Measurements from ENCODE around the gene CISTR. TPM values are rescaled to one million over a fixed set of nuclear protein-coding genes. Genes with fewer than 3 reads are reported as not detected.

The CISTR gene
- total RNA-seq, 1 experiment from 2014 or later = not detected

GRCh38 chr12:53726946-53727309 lies 24.9 kb downstream of the CISTR start:
- TF ChIP-seq CTCF (conservative IDR thresholded peaks at IDR 0.05) = no peak
- H3K56ac ChIP-seq (ENCODE audit: insufficient read length, low read depth, low read length) = no peak overlapping the region
- Mint-ChIP-seq H3K9me3 (no peaks in the 10 kb centered on the region; a peak in 1 of 5 replicates), H3K27me3 (ENCODE audit: low read depth) (peaks cover 9% of the 10 kb centered on the region), H3K4me3 (peak overlapping the region; percentile 89 to 96), H3K27ac (peak overlapping the region; percentile 41 to 89 (median 44); a peak in 5 of 7 replicates), H3K36me3 (ENCODE audit: insufficient read depth in 1 of 3, low read depth in 3 of 3) (no peaks in the 10 kb centered on the region), H3K4me1 (peaks cover 21 to 28% of the 10 kb centered on the region in 2 experiments)
- H3K18ac ChIP-seq (ENCODE audit: insufficient read length, low read depth, low read length) = no peak overlapping the region
- no peak overlapping the region for H2BK120ac ChIP-seq (ENCODE audit: low read depth, low read length, poor library complexity, severe bottlenecking)
- no peak overlapping the region for H3K14ac ChIP-seq (ENCODE audit: insufficient read depth, low read length)
- H4K5ac ChIP-seq (ENCODE audit: insufficient read length, low read depth, low read length) = no peak overlapping the region
- H3K9ac ChIP-seq (ENCODE audit: extremely low read depth, insufficient read length, low read length) = no peak overlapping the region
- no peak overlapping the region for H2AK5ac ChIP-seq (ENCODE audit: insufficient read length, low read length)
- no peak overlapping the region for H2BK12ac ChIP-seq (ENCODE audit: insufficient read length, low read depth, low read length)
- H3K23me2 ChIP-seq (ENCODE audit: insufficient read length, low read depth, low read length, poor library complexity, severe bottlenecking) = peaks cover 8% of the 10 kb centered on the region
- no peak overlapping the region for H3T11ph ChIP-seq (ENCODE audit: low read length)
- no peak overlapping the region for H2BK5ac ChIP-seq (ENCODE audit: insufficient read length, low read length)
- H3K23ac ChIP-seq (ENCODE audit: insufficient read length, low read depth, low read length) = no peak overlapping the region
- no peaks in the 10 kb centered on the region for H3K79me2 ChIP-seq (ENCODE audit: insufficient read depth, low read length)
- H3K79me1 ChIP-seq (ENCODE audit: insufficient read depth, low read depth, low read length, poor library complexity, severe bottlenecking) = no peaks in the 10 kb centered on the region
- H2AFZ ChIP-seq (ENCODE audit: low read length) = no peak overlapping the region
- H3K27ac ChIP-seq (ENCODE audit: insufficient read length, low read depth, low read length) = no peak overlapping the region
- no CpG with 5 or more reads among the region's 15 CpGs for WGBS (ENCODE audit: extremely low coverage, insufficient read length, low lambda C conversion rate)
- peak overlapping the region; percentile 80 for H3K4me2 ChIP-seq (ENCODE audit: insufficient read depth, insufficient read length, low read length)
- no peak overlapping the region for H2BK15ac ChIP-seq (ENCODE audit: low read depth, low read length)
- no peaks in the 10 kb centered on the region for H3K27me3 ChIP-seq (ENCODE audit: insufficient read depth, low read length)
- no peak overlapping the region for H4K8ac ChIP-seq (replicated peaks; ENCODE audit: insufficient read length, low read depth, low read length)
- no peaks in the 10 kb centered on the region for H3K9me3 ChIP-seq (ENCODE audit: control insufficient read depth, low read depth, low read length)
- H3K4ac ChIP-seq (ENCODE audit: low read depth, low read length) = no peak overlapping the region
- no peaks in the 10 kb centered on the region for H3K4me1 ChIP-seq (ENCODE audit: insufficient read depth, low read length)
- no peak for DNase-seq
- H4K91ac ChIP-seq (ENCODE audit: insufficient read length, low read depth, low read length) = no peak overlapping the region
- H2BK20ac ChIP-seq (ENCODE audit: low read depth, low read length, poor library complexity, severe bottlenecking) = no peak overlapping the region
- H4K20me1 ChIP-seq (ENCODE audit: control insufficient read depth, insufficient read depth, insufficient read length) = peaks cover 2% of the 10 kb centered on the region
